GM23248 (cell line): Measurements from ENCODE around the gene DNPEP. TPM values are rescaled to one million over a fixed set of nuclear protein-coding genes. Genes with fewer than 3 reads are reported as not detected.

ENCODE experiments used
- DNase-seq: peaks from one replicate; pipeline ENCODE4 v3.0.0-alpha.2; 2015
- H2AFZ ChIP-seq: fragments of 200-600 bp; sonication (generic); 2 replicates; pipeline ENCODE4 v1.6.1; 2016; ENCODE audit warnings: antibody characterized with exemption
- H3F3A ChIP-seq: fragments of 200-600 bp; sonication (generic); 2 replicates; pipeline ENCODE4 v1.6.1; 2016; ENCODE audit warnings: mild to moderate bottlenecking, antibody characterized with exemption, mixed run types; ENCODE audit not compliant: insufficient read depth
- H3K27ac ChIP-seq: fragments of 200-600 bp; sonication (generic); 2 replicates; pipeline ENCODE4 v1.5.1; 2016; ENCODE audit warnings: mild to moderate bottlenecking
- H3K27me3 ChIP-seq: fragments of 200-600 bp; sonication (generic); replicated peaks from 2 replicates; pipeline ENCODE4 v1.6.1; 2016; ENCODE audit warnings: mild to moderate bottlenecking; ENCODE audit not compliant: insufficient read depth
- H3K36me3 ChIP-seq: fragments of 200-600 bp; sonication (generic); 2 replicates; pipeline ENCODE4 v1.6.1; 2016; ENCODE audit warnings: low read depth, mild to moderate bottlenecking
- H3K4me1 ChIP-seq: fragments of 200-600 bp; sonication (generic); 2 replicates; pipeline ENCODE4 v1.6.1; 2016; ENCODE audit warnings: mild to moderate bottlenecking; ENCODE audit not compliant: insufficient read depth
- H3K4me2 ChIP-seq: fragments of 200-600 bp; sonication (generic); one replicate; pipeline ENCODE4 v1.6.1; 2016; ENCODE audit warnings: mild to moderate bottlenecking; ENCODE audit not compliant: unreplicated experiment
- H3K4me3 ChIP-seq: fragments of 200-600 bp; sonication (generic); 2 replicates; pipeline ENCODE4 v1.5.1; 2016; ENCODE audit warnings: mild to moderate bottlenecking
- H3K79me2 ChIP-seq: fragments of 200-600 bp; sonication (generic); 2 replicates; pipeline ENCODE4 v1.6.1; 2016; ENCODE audit warnings: mild to moderate bottlenecking; ENCODE audit not compliant: insufficient read depth
- H3K9ac ChIP-seq: fragments of 200-600 bp; sonication (generic); 2 replicates; pipeline ENCODE4 v1.6.1; 2016; ENCODE audit warnings: mild to moderate bottlenecking
- H3K9me2 ChIP-seq: fragments of 200-600 bp; sonication (generic); 2 replicates; pipeline ENCODE4 v1.6.1; 2016; ENCODE audit warnings: mixed run types, mild to moderate bottlenecking, moderate library complexity; ENCODE audit not compliant: insufficient read depth
- H3K9me3 ChIP-seq: fragments of 200-600 bp; sonication (generic); one replicate; pipeline ENCODE4 v1.6.1; 2017; ENCODE audit warnings: low read depth
- H4K20me1 ChIP-seq: fragments of 200-600 bp; sonication (generic); 2 replicates; pipeline ENCODE4 v1.6.0; 2016; ENCODE audit not compliant: insufficient read depth
- EZH2 ChIP-seq: fragments of 200-600 bp; sonication (generic); IDR thresholded peaks from 2 replicates; pipeline ENCODE4 v1.6.1; 2018; ENCODE audit warnings: antibody characterized with exemption, mild to moderate bottlenecking; ENCODE audit not compliant: insufficient read depth, poor library complexity, severe bottlenecking
- EZH2phosphoT487 ChIP-seq: fragments of 200-600 bp; sonication (generic); IDR thresholded peaks from 2 replicates; pipeline ENCODE4 v1.6.1; 2018; ENCODE audit warnings: antibody characterized with exemption, moderate library complexity, mild to moderate bottlenecking, low read depth; ENCODE audit not compliant: insufficient read depth
- WGBS, 2 experiments: methylation state at CpG; one replicate each; pipeline ENCODE4 v1.1.6; 2015 to 2017; ENCODE audit warnings: low lambda C conversion rate in 2 of 2, low coverage in 1 of 2; ENCODE audit errors: missing lambda C conversion rate in 2 of 2; 5-methylcytosine and 5-hydroxymethylcytosine counted together
- in situ Hi-C: fragments of 300-500 bp; cut with MboI; formaldehyde crosslinking; loops from 2 replicates; pipeline ENCODE4 v1.15.0; 2020
- polyA plus RNA-seq: library from polyadenylated mRNA; unstranded; fragments of >200 nt; fragmentation: Nextera tagmentation; extraction: Ambion mirVana; gene quantifications from 2 replicates; pipeline ENCODE4 v1.2.1, GENCODE V29; 2016
- total RNA-seq: library from RNA; depleted of rRNA; stranded (reverse); fragments of >200 nt; shearing (Covaris generic); gene quantifications from 2 replicates; pipeline ENCODE4 v1.2.3, GENCODE V29; 2014; rRNA removed

The DNPEP gene
- total RNA-seq: 79.8 and 84.5 TPM in 2 replicates
- polyA plus RNA-seq: 54.5 and 57.5 TPM in 2 replicates

DNA sequence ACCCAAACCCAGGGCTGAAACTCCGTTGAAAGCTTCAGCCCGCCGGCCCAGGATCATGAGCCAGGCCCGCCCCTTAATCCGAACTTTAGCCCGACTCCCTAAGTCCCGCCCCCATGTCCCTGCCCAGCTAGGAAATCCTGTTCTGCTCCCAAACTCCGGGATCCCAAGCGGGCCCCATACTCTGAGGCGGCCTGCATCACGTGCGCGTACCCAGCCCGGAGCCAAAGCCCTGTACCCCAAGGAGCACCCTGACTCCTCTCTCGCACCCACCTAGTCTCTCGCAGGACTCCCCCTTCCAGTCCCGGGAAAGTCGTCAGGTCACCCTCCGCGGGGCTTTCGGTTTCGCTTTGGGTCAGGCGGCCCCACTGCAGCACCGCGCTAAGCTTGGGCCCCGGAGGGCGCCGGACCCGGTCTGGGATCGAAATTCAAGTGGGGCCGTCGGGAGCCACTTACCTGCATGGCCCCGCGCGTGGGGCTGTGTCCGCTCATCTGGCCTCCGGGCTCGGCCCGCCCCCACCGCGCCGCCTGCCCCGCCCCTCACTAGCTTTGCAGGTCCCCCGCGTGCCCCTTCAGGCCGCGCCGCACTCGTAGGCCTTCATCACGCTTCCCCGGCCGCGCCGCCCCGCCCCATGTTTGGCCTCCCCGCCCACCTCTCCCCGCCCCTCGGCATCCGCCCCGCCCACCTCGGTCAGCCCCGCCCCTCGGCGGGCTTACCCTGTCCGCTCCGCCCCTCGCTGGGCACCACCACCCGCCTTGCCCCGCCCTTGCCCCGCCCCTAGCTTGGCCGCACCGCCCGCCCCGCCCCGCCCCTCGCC is at the start of gene DNPEP:
Gene DNPEP, minus strand, starts transcription at position 607 of the 815 bp plus-strand sequence. Its CDS starts 118 bp downstream, at position 489.
- Histone ChIP-seq H3K9me3 (no peaks in the 10 kb centered on the region), H3K4me2 (peak within 1 kb of the TSS; percentile 77), H2AFZ (peak within 1 kb of the TSS; percentile 93), H3K36me3 (peaks cover 5% of the 10 kb centered on the region; the same call in 1 of the 2 replicates), H3K27ac (peak within 1 kb of the TSS; percentile 84), H3F3A (no peaks in the 10 kb centered on the region), H3K4me1 (peaks cover 6% of the 10 kb centered on the region; the same call in 1 of the 2 replicates), H4K20me1 (no peaks in the 10 kb centered on the region), H3K9me2 (no peaks in the 10 kb centered on the region), H3K4me3 (peak within 1 kb of the TSS; percentile 76), H3K79me2 (peaks cover 6% of the 10 kb centered on the region), H3K27me3 (no peaks in the 10 kb centered on the region), H3K9ac (peak within 1 kb of the TSS; percentile 89)
- no peak for TF ChIP-seq EZH2phosphoT487
- no peak for TF ChIP-seq EZH2
- peak; percentile 97 for DNase-seq
- in situ Hi-C loops: no loop called here
- WGBS, 2 experiments: 1 to 3% methylated on average over 43 to 59 of the region's 76 CpGs

GRCh38 chr2:219437141-219437540 is 49.4 kb upstream of the DNPEP start:
- Histone ChIP-seq H3F3A (peaks cover 12% of the 10 kb centered on the region; the same call in 1 of the 2 replicates), H3K27me3 (no peaks in the 10 kb centered on the region), H3K9ac (no peak overlapping the region), H2AFZ (no peak overlapping the region), H3K79me2 (no peaks in the 10 kb centered on the region), H3K36me3 (no peaks in the 10 kb centered on the region), H3K27ac (no peak overlapping the region), H4K20me1 (no peaks in the 10 kb centered on the region), H3K9me3 (no peaks in the 10 kb centered on the region), H3K4me1 (0 out of 2 replicates have a peak, but pooled peaks cover 10% of the 10 kb centered on the region), H3K4me2 (no peak overlapping the region), H3K9me2 (no peaks in the 10 kb centered on the region), H3K4me3 (no peak overlapping the region)
- in situ Hi-C loops: no loop called here
- WGBS, 2 experiments: 94 to 100% methylated on average over 3 of the region's 3 CpGs
- DNase-seq: no peak
- TF ChIP-seq EZH2 (no peak), EZH2phosphoT487 (no peak)

GRCh38 chr2:219436491-219436890 is 48.8 kb upstream of the DNPEP start:
- in situ Hi-C loops: no loop called here
- Histone ChIP-seq H3K4me1 (0 out of 2 replicates have a peak, but pooled peaks cover 9% of the 10 kb centered on the region), H3F3A (peaks cover 12% of the 10 kb centered on the region; the same call in 1 of the 2 replicates), H3K27me3 (no peaks in the 10 kb centered on the region), H3K36me3 (no peaks in the 10 kb centered on the region), H3K9me3 (no peaks in the 10 kb centered on the region), H3K79me2 (no peaks in the 10 kb centered on the region), H3K4me3 (no peak overlapping the region), H3K27ac (no peak overlapping the region), H3K9me2 (no peaks in the 10 kb centered on the region), H3K4me2 (no peak overlapping the region), H2AFZ (no peak overlapping the region), H4K20me1 (no peaks in the 10 kb centered on the region), H3K9ac (no peak overlapping the region)
- WGBS, 2 experiments: 73 to 87% methylated on average over 5 of the region's 5 CpGs
- no peak for TF ChIP-seq EZH2phosphoT487
- DNase-seq: no peak

- H3K9me2 ChIP-seq: no peaks in the 10 kb centered on the region
- TF ChIP-seq EZH2 (no peak), EZH2phosphoT487 (no peak)
- H3F3A ChIP-seq: peaks cover 7% of the 10 kb centered on the region; the same call in 1 of the 2 replicates
- WGBS, 2 experiments: 65 to 73% methylated on average over 6 of the region's 6 CpGs
- H4K20me1 ChIP-seq: no peaks in the 10 kb centered on the region
- H3K27ac ChIP-seq: no peak overlapping the region
- H2AFZ ChIP-seq: no peak overlapping the region
- H3K79me2 ChIP-seq: no peaks in the 10 kb centered on the region
- no peak overlapping the region for H3K9ac ChIP-seq
- no peaks in the 10 kb centered on the region for H3K9me3 ChIP-seq
- 0 out of 2 replicates have a peak, but pooled peaks cover 1% of the 10 kb centered on the region for H3K4me1 ChIP-seq
- H3K36me3 ChIP-seq: no peaks in the 10 kb centered on the region
- H3K4me2 ChIP-seq: no peak overlapping the region
- H3K4me3 ChIP-seq: no peak overlapping the region
- no peak for DNase-seq
- in situ Hi-C loops: no loop called here
- H3K27me3 ChIP-seq: no peaks in the 10 kb centered on the region
Measured at GRCh38 chr2:219435701-219436100, 48.0 kb upstream of the DNPEP start.
